ENCODE measurements around the gene TMEM229A.
"Not testable (repeated sequence)": the region's sequence is repeated elsewhere in the genome, so short reads cannot be mapped to it uniquely, and the experiment has no call there.

TMEM229A gene

DNA sequence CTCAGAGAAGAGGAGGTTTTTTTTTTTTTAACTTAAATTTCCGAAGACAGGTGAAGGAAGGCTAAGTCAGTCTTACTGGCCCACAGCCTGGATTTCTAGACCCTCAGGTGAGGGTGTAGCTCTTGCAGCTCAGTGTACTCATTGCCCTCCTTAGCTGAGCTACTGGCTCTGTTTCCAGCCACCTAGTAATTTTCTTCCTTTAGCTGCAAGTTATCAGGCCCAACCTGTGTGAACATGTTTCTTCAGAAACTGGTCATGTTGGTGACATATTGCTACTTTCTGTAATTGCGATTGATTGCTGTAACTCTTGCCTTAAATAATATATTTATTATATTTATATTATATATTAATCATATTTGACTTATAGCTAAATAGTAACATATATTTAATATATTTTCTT lies 10.0 kb upstream of the TMEM229A start:
- DNase-seq, result no peak
- no peak for TF ChIP-seq GATA1 (IDR thresholded peaks at IDR 0.05; ENCODE audit: low read depth, low read length)
- no peak for TF ChIP-seq POLR2A (IDR thresholded peaks at IDR 0.05; ENCODE audit: low read length)

DNA sequence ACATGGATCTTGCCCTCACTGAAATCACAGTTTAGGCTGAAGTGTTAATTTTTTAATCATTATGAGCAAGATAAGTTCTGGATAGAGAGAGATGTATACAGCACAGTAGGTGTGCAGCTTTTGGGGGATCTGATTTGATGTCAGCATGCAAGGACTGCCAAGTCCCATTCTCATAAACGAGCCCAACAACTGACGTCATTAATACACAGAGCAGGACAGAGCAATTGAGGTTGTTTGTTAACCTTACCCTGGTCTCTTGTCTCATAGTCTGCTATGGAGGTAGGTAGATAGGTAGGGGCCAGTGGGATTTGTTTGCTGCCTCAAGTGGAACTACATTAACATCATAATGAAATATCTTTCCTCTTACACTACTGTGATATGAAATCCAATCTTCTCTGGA lies 8.6 kb upstream of the TMEM229A start:
- DNase-seq, result no peak
- no peak for TF ChIP-seq GATA1 (IDR thresholded peaks at IDR 0.05; ENCODE audit: low read depth, low read length)
- TF ChIP-seq POLR2A (IDR thresholded peaks at IDR 0.05; ENCODE audit: low read length), result no peak

DNA sequence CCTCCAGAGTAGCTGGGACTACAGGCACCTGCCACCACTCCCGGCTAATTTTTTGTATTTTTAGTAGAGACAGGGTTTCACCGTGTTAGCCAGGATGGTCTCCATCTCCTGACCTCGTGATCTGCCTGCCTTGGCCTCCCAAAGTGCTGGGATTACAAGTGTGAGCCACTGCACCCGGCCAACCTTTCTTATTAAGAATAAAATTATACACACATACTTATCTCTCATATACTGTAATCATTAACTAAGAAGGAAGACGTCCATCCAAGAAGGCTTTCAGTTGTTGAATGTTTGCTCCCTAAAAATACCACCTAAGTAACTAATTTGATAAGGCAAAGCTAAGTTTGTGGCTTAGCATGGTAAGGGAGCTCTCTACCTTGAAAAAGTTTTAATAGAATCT lies 5.0 kb upstream of the TMEM229A start:
- DNase-seq, result not testable (repeated sequence)

DNA sequence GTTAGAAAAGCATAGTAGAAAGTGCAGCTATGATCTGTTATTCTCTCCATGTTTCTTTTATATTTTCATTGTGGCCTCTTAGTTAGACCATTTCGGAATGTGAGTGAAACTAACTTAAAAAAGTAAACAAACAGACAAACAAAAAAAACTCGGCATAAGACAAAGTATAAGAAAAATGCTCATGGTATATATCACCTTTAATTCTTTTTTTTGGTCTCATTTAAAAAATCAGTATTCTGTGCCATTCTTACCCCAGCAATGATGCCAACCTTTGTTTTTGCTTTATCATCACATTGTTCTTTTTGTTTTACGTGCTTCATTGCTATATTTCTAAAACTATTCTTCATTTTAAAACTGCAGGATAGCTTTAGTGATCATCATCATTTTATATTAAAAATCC lies 2.8 kb upstream of the TMEM229A start:
- TF ChIP-seq POLR2A (IDR thresholded peaks at IDR 0.05; ENCODE audit: low read length), result no peak
- no peak for TF ChIP-seq GATA1 (IDR thresholded peaks at IDR 0.05; ENCODE audit: low read depth, low read length)
- no peak for DNase-seq

DNA sequence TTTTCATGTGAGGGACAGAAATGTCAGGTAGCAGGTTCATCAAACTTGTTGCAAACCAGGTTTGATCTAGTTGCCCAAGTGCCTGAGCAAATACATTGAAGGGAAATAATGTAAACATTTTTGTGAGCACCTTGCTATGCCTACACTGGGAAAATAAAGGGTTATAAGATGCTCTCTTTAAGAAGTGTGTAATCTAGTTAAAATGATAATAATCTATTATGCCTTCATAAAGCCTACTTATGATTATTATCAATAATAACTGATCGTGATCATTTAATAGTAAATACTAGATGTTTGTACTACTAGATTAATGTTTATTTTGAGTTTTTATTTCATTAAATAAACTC lies 1.9 kb upstream of the TMEM229A start:
- no peak for DNase-seq
- TF ChIP-seq POLR2A (IDR thresholded peaks at IDR 0.05; ENCODE audit: low read length), result no peak
- TF ChIP-seq GATA1 (IDR thresholded peaks at IDR 0.05; ENCODE audit: low read depth, low read length), result no peak

DNA sequence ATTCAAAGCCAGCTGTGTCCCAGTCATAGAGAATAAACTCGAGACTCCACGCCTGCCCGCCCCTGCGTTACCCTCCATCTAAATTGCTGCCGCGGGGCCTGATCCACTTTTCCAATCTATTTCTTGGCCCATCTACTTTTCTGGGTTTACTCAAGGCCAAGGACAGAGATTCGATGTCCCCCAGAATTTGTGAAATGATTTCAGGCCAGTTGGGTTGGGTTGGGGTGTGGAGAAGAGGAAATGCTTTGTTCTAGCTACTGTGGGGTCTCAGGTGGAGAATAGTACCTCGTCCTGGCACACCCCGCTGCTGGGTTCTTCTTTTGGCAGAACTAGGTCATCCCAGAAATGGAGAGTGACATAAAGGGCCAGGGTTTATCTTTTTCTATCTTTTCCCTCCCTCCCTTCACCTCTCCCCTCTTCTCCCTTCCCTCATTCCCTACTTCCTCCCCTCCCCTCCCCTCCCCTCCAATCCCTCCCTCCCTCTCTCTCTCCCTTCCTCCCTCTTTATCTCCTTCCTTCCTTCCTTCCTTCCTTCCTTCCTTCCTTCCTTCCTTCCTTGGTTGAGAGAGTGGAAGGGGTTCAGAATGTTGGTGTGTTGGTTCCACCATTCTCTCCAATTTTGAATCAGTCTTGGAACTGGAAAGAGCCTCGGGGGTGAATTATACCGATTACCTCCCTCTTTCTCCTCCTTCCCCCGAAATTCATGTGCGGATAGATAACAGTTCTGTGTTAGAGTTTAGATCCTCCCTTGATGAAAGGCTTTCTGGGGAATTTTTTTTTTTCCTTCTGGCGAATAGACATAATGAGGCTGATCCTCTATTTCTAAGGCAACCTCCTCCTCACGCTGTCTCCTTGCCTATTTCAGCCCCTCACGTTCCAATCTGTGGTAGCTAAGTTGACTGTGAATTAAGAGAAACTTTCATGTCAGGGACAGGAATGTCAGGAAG lies 1.2 kb upstream of the TMEM229A start:
- TF ChIP-seq GATA1 (IDR thresholded peaks at IDR 0.05; ENCODE audit: low read depth, low read length), result no peak
- TF ChIP-seq POLR2A (IDR thresholded peaks at IDR 0.05; ENCODE audit: low read length), result no peak
- no peak for DNase-seq

DNA sequence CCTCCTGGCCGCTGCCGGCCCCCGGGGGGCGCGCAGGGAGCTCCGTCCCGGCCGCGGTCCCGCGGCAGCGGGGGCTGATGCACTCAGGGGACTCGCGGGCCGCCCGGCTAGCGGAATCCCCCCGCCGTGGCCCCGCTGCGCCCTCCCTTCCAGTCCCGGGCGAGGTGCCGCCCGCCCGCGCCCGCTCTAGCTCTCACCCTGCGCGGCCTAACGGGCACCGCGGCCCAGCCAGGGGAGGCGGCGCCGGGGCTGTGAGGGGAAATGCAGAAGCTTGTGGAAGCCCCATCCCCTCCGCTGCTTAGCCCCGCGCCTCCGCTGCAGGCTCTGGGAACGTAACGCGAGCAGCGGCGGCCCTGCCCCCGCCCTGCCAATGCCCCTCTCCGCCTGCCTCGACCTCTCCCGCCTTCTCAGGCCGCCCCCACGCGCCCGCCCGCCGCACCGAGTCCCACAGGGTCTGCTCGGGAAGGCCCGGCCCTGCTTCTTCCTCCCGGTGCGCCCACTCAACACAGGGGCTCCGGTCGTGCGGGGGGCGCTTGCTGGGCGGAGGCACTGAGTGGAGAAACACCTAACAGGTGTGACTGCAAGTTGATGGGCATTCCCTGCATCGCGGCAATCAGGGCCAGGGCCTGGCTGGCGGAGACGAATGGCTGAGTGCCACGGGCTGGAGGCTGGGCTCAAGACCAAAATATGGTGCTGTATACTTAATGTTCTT lies 384 bp upstream of the TMEM229A start:
- TF ChIP-seq GATA1 (IDR thresholded peaks at IDR 0.05; ENCODE audit: low read depth, low read length) (no peak), POLR2A (IDR thresholded peaks at IDR 0.05; ENCODE audit: low read length) (no peak)
- DNase-seq, result no peak

DNA sequence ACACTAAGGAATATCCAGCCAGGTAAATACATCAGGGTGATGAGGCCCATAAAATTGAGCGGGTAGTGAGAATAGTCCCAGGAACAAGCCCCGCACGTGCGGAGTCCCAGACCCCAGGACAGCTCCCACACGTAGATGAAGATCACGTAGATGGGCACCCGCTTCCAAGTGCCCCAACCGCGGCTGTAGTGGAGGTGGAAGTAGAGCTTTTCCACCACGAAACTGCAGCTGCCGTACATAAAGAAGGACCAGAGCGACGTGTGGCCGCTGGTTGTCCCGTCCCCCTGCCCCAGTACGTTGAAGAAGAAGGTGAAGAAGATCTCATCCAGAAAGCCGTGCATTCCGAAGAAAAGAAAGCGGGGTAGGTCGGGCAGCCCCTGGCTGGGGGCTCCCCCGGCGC lies 948 bp downstream of the TMEM229A start:
- no peak for DNase-seq

DNA sequence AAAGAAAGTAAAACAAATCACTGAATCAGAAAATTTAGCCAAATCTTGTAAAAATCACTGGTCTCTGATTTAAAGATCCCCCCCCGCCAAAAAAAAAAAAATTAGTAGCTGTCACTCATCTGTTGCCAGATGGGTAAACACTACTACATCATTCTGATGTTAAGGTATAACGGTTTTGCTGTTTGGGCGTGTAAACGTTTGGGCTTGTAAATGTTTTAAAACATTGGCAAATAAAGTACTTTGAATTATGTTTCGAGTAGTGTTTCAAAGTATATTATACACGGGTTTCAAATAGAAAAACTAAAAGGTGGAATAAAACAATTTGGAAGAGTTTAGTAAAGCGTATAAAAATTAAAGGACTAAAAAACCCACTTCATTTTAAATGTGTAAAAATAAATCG lies 1.5 kb downstream of the TMEM229A start:
- no peak for DNase-seq
- TF ChIP-seq GATA1 (IDR thresholded peaks at IDR 0.05; ENCODE audit: low read depth, low read length) (no peak), POLR2A (IDR thresholded peaks at IDR 0.05; ENCODE audit: low read length) (no peak)

More for the DNA sequence above, 948 bp downstream of the TMEM229A start:
- no peak for TF ChIP-seq GATA1 (IDR thresholded peaks at IDR 0.05; ENCODE audit: low read depth, low read length)
- no peak for TF ChIP-seq POLR2A (IDR thresholded peaks at IDR 0.05; ENCODE audit: low read length)

DNA sequence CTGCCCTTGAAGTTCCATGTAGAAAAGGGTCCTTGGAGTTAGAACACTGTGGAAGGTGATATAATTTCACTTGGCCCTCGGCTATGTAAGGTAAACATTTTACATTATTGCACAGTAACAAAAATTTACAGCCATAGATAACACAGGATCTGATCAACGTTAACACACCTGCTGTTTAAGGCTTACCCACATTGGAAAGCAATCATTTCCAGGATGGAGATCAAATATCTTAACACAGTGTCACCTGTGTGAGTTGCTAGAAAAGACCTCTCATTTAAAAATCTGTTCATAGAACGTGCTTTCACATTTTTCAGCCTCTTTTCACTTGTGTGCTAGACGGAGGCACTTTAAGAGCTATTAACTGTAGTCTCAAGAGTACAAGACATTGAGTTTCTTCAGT lies 1.9 kb downstream of the TMEM229A start:
- no peak for TF ChIP-seq GATA1 (IDR thresholded peaks at IDR 0.05; ENCODE audit: low read depth, low read length)
- no peak for TF ChIP-seq POLR2A (IDR thresholded peaks at IDR 0.05; ENCODE audit: low read length)
- DNase-seq, result no peak

DNA sequence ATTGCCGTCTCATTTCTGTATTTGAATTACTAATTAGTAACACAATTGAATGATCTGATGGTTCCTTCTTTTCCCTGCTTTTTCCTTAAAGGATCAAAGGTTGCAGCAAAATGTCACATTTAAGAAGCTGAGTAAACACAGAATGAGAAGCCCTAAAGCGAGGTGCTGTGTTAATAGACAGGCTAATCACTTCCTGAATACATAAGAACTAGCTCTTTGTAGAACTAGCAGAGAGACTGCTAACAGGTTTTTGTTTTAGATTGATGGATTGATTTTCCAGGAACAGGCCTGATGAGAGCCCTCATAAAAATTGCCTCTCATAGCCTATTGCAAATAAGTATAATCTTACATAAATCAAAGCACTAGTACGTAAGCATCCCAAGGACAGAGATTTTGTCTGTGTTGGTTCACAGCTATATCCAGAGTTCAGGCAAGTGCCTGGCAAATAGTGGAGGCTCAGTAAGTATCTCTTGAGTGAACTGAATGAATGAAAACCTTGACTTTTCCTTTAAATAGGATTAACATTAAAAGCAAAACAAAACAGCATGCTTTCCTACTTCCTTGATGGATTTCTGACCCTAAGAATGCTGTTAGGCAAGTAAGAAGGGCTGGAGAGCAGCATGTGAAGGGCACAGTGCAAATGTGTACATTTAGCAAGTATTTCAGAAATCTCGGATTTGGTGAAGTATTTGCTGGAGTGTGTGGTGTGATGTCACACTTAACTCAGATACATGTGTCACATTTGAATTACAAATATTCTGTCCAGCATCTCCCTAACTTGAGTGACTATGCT lies 3.3 kb downstream of the TMEM229A start:
- TF ChIP-seq POLR2A (IDR thresholded peaks at IDR 0.05; ENCODE audit: low read length) (no peak), GATA1 (IDR thresholded peaks at IDR 0.05; ENCODE audit: low read depth, low read length) (no peak)
- DNase-seq, result no peak

DNA sequence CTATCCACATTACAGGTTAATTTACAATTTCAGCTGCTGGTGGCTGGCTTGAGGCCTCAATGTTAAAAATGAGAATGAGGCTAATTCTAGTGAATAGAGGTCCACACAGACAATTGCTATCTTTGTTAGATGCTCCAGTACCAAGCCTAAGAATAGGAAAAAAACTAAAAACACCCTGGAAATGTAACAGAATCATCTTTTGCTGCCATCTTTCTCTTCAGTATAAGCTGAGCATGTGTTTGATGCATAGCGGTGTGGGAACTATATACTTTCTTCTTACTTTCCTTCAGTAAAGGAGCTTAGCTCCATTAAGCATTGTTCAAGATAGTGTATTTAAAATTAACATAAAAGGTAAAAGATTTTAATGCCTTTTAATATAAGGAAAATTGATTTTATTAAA lies 5.6 kb downstream of the TMEM229A start:
- no peak for DNase-seq
- no peak for TF ChIP-seq POLR2A (IDR thresholded peaks at IDR 0.05; ENCODE audit: low read length)

DNA sequence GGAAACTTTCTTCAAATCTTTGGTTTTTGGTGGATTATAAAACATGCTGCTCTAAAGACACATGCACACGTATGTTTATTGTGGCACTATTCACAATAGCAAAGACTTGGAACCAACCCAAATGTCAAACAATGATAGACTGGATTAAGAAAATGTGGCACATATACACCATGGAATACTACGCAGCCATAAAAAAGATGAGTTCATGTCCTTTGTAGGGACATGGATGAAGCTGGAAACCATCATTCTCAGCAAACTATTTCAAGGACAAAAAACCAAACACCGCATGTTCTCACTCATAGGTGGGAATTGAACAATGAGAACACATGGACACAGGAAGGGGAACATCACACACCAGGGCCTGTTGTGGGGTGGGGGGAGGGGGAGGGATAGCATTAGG lies 8.5 kb downstream of the TMEM229A start:
- not testable (repeated sequence) for DNase-seq

DNA sequence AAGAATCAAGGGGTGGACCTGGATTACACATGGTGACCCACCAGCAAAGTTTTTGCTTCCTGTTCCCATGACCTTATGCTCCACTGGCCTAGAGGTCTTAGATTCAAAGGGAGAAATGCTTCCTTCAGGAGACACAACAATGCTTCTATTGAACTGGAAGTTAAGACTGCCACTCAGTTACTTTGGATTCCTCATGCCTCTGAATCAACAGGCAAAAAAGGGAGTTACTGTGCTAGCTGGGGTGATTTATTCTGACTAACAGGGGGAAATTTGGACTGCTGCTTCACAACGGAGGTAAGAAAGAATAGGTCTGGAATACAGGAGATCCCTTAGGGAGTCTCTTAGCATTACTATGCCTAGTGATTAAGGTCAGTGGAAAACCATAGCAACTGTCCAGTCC lies 10.3 kb downstream of the TMEM229A start:
- no peak for DNase-seq

More for the DNA sequence above, 10.3 kb downstream of the TMEM229A start:
- TF ChIP-seq GATA1 (IDR thresholded peaks at IDR 0.05; ENCODE audit: low read depth, low read length), result no peak
- no peak for TF ChIP-seq POLR2A (IDR thresholded peaks at IDR 0.05; ENCODE audit: low read length)
